Liver (tissue), 9 donors: ENCODE data around the gene GDF2. TPM values are rescaled to one million over a fixed set of nuclear protein-coding genes. Genes with fewer than 3 reads are reported as not detected.

ENCODE experiments used
- DNase-seq: peaks from one replicate; pipeline ENCODE4 v3.0.0-alpha.2; 2017; ENCODE audit warnings: low spot score
- H3K27ac ChIP-seq, 2 donors: one replicate each; pipeline ENCODE4 v1.7.0; 2013; ENCODE audit warnings: inconsistent platforms in 2 of 2, low read length in 2 of 2, control low read depth in 1 of 2, low read depth in 1 of 2, mild to moderate bottlenecking in 1 of 2
- H3K27me3 ChIP-seq, 4 donors: one replicate each; pipeline versions ENCODE4 v1.6.1 to v1.7.0; 2013; ENCODE audit warnings: low read length in 3 of 4, inconsistent platforms in 1 of 4, mild to moderate bottlenecking in 1 of 4, moderate library complexity in 1 of 4; ENCODE audit not compliant: control insufficient read depth in 4 of 4, insufficient read depth in 4 of 4
- H3K36me3 ChIP-seq, 4 donors: one replicate each; pipeline versions ENCODE4 v1.6.1 to v1.7.0; 2013; ENCODE audit warnings: low read length in 3 of 4, mild to moderate bottlenecking in 3 of 4, low read depth in 1 of 4, moderate library complexity in 1 of 4; ENCODE audit not compliant: control insufficient read depth in 4 of 4, insufficient read depth in 3 of 4
- H3K4me1 ChIP-seq, 4 donors: one replicate each; pipeline versions ENCODE4 v1.6.1 to v1.7.0; 2013; ENCODE audit warnings: low read length in 3 of 4, mild to moderate bottlenecking in 3 of 4, moderate library complexity in 1 of 4; ENCODE audit not compliant: control insufficient read depth in 4 of 4, insufficient read depth in 4 of 4
- H3K4me3 ChIP-seq, 3 donors: one replicate each; pipeline versions ENCODE4 v1.6.1 to v1.7.0; 2013; ENCODE audit warnings: low read length in 3 of 3, control low read depth in 1 of 3, low read depth in 1 of 3, mild to moderate bottlenecking in 1 of 3
- H3K9ac ChIP-seq, 2 donors: one replicate each; pipeline ENCODE4 v1.7.0; 2013; ENCODE audit warnings: low read length in 2 of 2, mild to moderate bottlenecking in 2 of 2, moderate library complexity in 2 of 2, control low read depth in 1 of 2, low read depth in 1 of 2
- H3K9me3 ChIP-seq, 4 donors: one replicate each; pipeline versions ENCODE4 v1.6.1 to v1.7.0; 2013; ENCODE audit warnings: low read length in 3 of 4; ENCODE audit not compliant: control insufficient read depth in 4 of 4
- ATF3 ChIP-seq: IDR thresholded peaks from 2 replicates; pipeline ENCODE4 v1.6.1; 2016; ENCODE audit warnings: antibody characterized with exemption
- FOXA1 ChIP-seq: IDR thresholded peaks from 2 replicates; pipeline ENCODE4 v1.6.1; 2016; ENCODE audit warnings: antibody characterized with exemption
- FOXA2 ChIP-seq: IDR thresholded peaks from 2 replicates; pipeline ENCODE4 v1.6.1; 2016; ENCODE audit warnings: antibody characterized with exemption
- GABPA ChIP-seq, 2 donors: IDR thresholded peaks in 1 of 2; conservative IDR thresholded peaks in 1 of 2; 2 replicates each; pipeline ENCODE4 v1.6.1; 2016; ENCODE audit warnings: antibody characterized with exemption in 2 of 2, mild to moderate bottlenecking in 1 of 2, moderate library complexity in 1 of 2
- JUND ChIP-seq, 2 donors: IDR thresholded peaks; 2 replicates each; pipeline ENCODE4 v1.6.1; 2016; ENCODE audit warnings: antibody characterized with exemption in 2 of 2
- MAX ChIP-seq: IDR thresholded peaks from 2 replicates; pipeline ENCODE4 v1.6.1; 2016; ENCODE audit warnings: antibody characterized with exemption
- NR2F2 ChIP-seq: IDR thresholded peaks from 2 replicates; pipeline ENCODE4 v1.6.1; 2016; ENCODE audit warnings: antibody characterized with exemption
- RAD21 ChIP-seq, 2 donors: IDR thresholded peaks; 2 replicates each; pipeline ENCODE4 v1.6.1; 2016; ENCODE audit warnings: antibody characterized with exemption in 2 of 2, mild to moderate bottlenecking in 2 of 2
- RXRA ChIP-seq, 2 donors: IDR thresholded peaks; 2 replicates each; pipeline ENCODE4 v1.6.1; 2017 to 2018; ENCODE audit warnings: antibody characterized with exemption in 2 of 2, mild to moderate bottlenecking in 1 of 2
- SP1 ChIP-seq: IDR thresholded peaks from 2 replicates; pipeline ENCODE4 v1.6.1; 2018; ENCODE audit warnings: antibody characterized with exemption, mild to moderate bottlenecking
- YY1 ChIP-seq: IDR thresholded peaks from 2 replicates; pipeline ENCODE4 v1.6.1; 2016; ENCODE audit warnings: antibody characterized with exemption, mild to moderate bottlenecking
- ZBTB33 ChIP-seq: IDR thresholded peaks from 2 replicates; pipeline ENCODE4 v1.6.1; 2016; ENCODE audit warnings: antibody characterized with exemption
- WGBS: extraction: QIAGEN DNeasy Blood & Tissue Kit; methylation state at CpG from one replicate; pipeline ENCODE4 v1.1.7; 2013; 5-methylcytosine and 5-hydroxymethylcytosine counted together
- polyA plus RNA-seq, 2 donors: library from polyadenylated mRNA; stranded (reverse) in 1 of 2; unstranded in 1 of 2; fragments of 200-250 nt in 1 of 2; fragments of >200 nt in 1 of 2; fragmentation: Nextera tagmentation in 1 of 2; extraction: Ambion mirVana in 1 of 2; gene quantifications; one replicate each; pipeline versions ENCODE4 v1.2.1 to v1.2.3, GENCODE V29; 2013 to 2015
- total RNA-seq, 2 donors: library from RNA; depleted of rRNA; stranded (reverse); fragments of >200 nt; gene quantifications; one replicate each; pipeline ENCODE4 v1.2.3, GENCODE V29; 2014
- TF ChIP-seq, protein P1 (sequence below): IDR thresholded peaks from 2 replicates; pipeline ENCODE4 v1.6.1; 2016; ENCODE audit warnings: antibody characterized with exemption, mild to moderate bottlenecking
- donor health status: healthy.
- donor health status: healthy.
- donor health status: healthy.
- donor health status: healthy.
- donor health status: healthy.

The GDF2 gene
- total and polyA plus RNA-seq, 4 donors: 5.6 to 26.9 (median 14.5) TPM

- 74% methylated on average over 4 of the region's 4 CpGs for WGBS
- no peak for DNase-seq
These were observed 15.1 kb downstream of the GDF2 start for GRCh38 chr10:47337310-47337709.

GRCh38 chr10:47339186-47339735 lies 17.0 kb downstream of the GDF2 start:
- no peaks in the 10 kb centered on the region for H3K9me3 ChIP-seq
- no peak overlapping the region for H3K9ac ChIP-seq
- no peaks in the 10 kb centered on the region for H3K4me1 ChIP-seq
- 86% methylated on average over 8 of the region's 8 CpGs for WGBS
- no peak overlapping the region for H3K27ac ChIP-seq
- no peaks in the 10 kb centered on the region for H3K36me3 ChIP-seq
- no peaks in the 10 kb centered on the region for H3K27me3 ChIP-seq
- TF ChIP-seq MAX: no peak
- no peak overlapping the region for H3K4me3 ChIP-seq
- no peak for DNase-seq

More at GRCh38 chr10:47337310-47337709, 15.1 kb downstream of the GDF2 start:
- H3K4me1 ChIP-seq: no peaks in the 10 kb centered on the region
- H3K9ac ChIP-seq: no peak overlapping the region
- H3K27ac ChIP-seq: no peak overlapping the region
- TF ChIP-seq ZBTB33 (no peak), ATF3 (no peak), GABPA (IDR thresholded peaks at IDR 0.05 in 1 of 2, conservative IDR thresholded peaks at IDR 0.05 in 1 of 2) (no peak), SP1 (no peak), JUND (IDR thresholded peaks at IDR 0.05) (no peak), YY1 (no peak), RXRA (IDR thresholded peaks at IDR 0.05) (no peak), FOXA2 (no peak), FOXA1 (no peak), RAD21 (IDR thresholded peaks at IDR 0.05) (no peak), NR2F2 (no peak)
- TF ChIP-seq, protein P1, sequence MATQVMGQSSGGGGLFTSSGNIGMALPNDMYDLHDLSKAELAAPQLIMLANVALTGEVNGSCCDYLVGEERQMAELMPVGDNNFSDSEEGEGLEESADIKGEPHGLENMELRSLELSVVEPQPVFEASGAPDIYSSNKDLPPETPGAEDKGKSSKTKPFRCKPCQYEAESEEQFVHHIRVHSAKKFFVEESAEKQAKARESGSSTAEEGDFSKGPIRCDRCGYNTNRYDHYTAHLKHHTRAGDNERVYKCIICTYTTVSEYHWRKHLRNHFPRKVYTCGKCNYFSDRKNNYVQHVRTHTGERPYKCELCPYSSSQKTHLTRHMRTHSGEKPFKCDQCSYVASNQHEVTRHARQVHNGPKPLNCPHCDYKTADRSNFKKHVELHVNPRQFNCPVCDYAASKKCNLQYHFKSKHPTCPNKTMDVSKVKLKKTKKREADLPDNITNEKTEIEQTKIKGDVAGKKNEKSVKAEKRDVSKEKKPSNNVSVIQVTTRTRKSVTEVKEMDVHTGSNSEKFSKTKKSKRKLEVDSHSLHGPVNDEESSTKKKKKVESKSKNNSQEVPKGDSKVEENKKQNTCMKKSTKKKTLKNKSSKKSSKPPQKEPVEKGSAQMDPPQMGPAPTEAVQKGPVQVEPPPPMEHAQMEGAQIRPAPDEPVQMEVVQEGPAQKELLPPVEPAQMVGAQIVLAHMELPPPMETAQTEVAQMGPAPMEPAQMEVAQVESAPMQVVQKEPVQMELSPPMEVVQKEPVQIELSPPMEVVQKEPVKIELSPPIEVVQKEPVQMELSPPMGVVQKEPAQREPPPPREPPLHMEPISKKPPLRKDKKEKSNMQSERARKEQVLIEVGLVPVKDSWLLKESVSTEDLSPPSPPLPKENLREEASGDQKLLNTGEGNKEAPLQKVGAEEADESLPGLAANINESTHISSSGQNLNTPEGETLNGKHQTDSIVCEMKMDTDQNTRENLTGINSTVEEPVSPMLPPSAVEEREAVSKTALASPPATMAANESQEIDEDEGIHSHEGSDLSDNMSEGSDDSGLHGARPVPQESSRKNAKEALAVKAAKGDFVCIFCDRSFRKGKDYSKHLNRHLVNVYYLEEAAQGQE: no peak
- no peaks in the 10 kb centered on the region for H3K9me3 ChIP-seq
- no peaks in the 10 kb centered on the region for H3K36me3 ChIP-seq
- no peak overlapping the region for H3K4me3 ChIP-seq
- no peaks in the 10 kb centered on the region for H3K27me3 ChIP-seq
